DOHH2 (cell line): ENCODE measurements around the gene MTRF1.
"Not testable (repeated sequence)": the region's sequence is repeated elsewhere in the genome, so short reads cannot be mapped to it uniquely, and the experiment has no call there.

Source experiments
- H3F3A ChIP-seq: fragments of 200-600 bp; sonication (generic), shearing (Covaris generic); 2 replicates; pipeline ENCODE4 v1.6.0; 2016; ENCODE audit warnings: antibody characterized with exemption, mild to moderate bottlenecking; ENCODE audit not compliant: control insufficient read depth, insufficient read depth
- H3K27ac ChIP-seq: fragments of 200-600 bp; sonication (generic); 2 replicates; pipeline ENCODE4 v1.5.1; 2014; ENCODE audit warnings: low read depth, mild to moderate bottlenecking, low read length, moderate library complexity
- H3K27me3 ChIP-seq: fragments of 200-600 bp; sonication (generic); 2 replicates; pipeline ENCODE4 v1.6.1; 2014; ENCODE audit warnings: mild to moderate bottlenecking, low read length, mixed read lengths; ENCODE audit not compliant: control insufficient read depth
- H3K36me3 ChIP-seq: fragments of 200-600 bp; sonication (generic); 2 replicates; pipeline ENCODE4 v1.6.1; 2014; ENCODE audit warnings: mild to moderate bottlenecking, low read length, moderate library complexity, mixed read lengths; ENCODE audit not compliant: control insufficient read depth
- H3K4me1 ChIP-seq: fragments of 200-600 bp; sonication (generic); 2 replicates; pipeline ENCODE4 v1.6.1; 2014; ENCODE audit warnings: mild to moderate bottlenecking, low read length, mixed read lengths; ENCODE audit not compliant: control insufficient read depth
- H3K4me2 ChIP-seq: fragments of 200-600 bp; sonication (generic); 2 replicates; pipeline ENCODE4 v1.6.0; 2014; ENCODE audit warnings: mild to moderate bottlenecking, low read length, moderate library complexity
- H3K4me3 ChIP-seq: fragments of 200-600 bp; sonication (generic); 2 replicates; pipeline ENCODE4 v1.5.1; 2014; ENCODE audit warnings: mild to moderate bottlenecking, low read length, mixed read lengths
- H3K79me2 ChIP-seq: fragments of 200-600 bp; sonication (generic); 2 replicates; pipeline ENCODE4 v1.6.1; 2014; ENCODE audit warnings: mild to moderate bottlenecking, low read length, mixed read lengths; ENCODE audit not compliant: control insufficient read depth
- H3K9me2 ChIP-seq: fragments of 200-600 bp; sonication (generic); replicated peaks from 2 replicates; pipeline ENCODE4 v1.6.1; 2014; ENCODE audit warnings: mild to moderate bottlenecking, low read length, mixed read lengths; ENCODE audit not compliant: control insufficient read depth
- H3K9me3 ChIP-seq: fragments of 200-600 bp; sonication (generic); 2 replicates; pipeline ENCODE4 v1.6.1; 2014; ENCODE audit warnings: antibody characterized with exemption, low read length, mixed read lengths; ENCODE audit not compliant: control insufficient read depth, insufficient read depth
- H4K20me1 ChIP-seq: fragments of 200-600 bp; sonication (generic); 2 replicates; pipeline ENCODE4 v1.6.0; 2014; ENCODE audit warnings: low read depth, mild to moderate bottlenecking, antibody characterized with exemption, low read length, moderate library complexity; ENCODE audit not compliant: control insufficient read depth, insufficient read depth
- EZH2phosphoT487 ChIP-seq: fragments of 200-600 bp; sonication (generic); IDR thresholded peaks from 2 replicates; pipeline ENCODE4 v1.6.1; 2017; ENCODE audit warnings: borderline replicate concordance, mild to moderate bottlenecking, antibody characterized with exemption, low read length, moderate library complexity, mixed read lengths
- TF ChIP-seq, protein P1 (sequence below): fragments of 200-600 bp; sonication (generic); IDR thresholded peaks from one replicate; pipeline ENCODE4 v1.5.1; 2014; ENCODE audit warnings: antibody characterized with exemption, mild to moderate bottlenecking, low read depth, low read length; ENCODE audit not compliant: poor library complexity, severe bottlenecking

Gene MTRF1

GRCh38 chr13:41179593-41180250 lies 83.7 kb downstream of the MTRF1 start:
- no peaks in the 10 kb centered on the region for H3K36me3 ChIP-seq
- no peaks in the 10 kb centered on the region for H3K9me2 ChIP-seq
- TF ChIP-seq, protein P1, sequence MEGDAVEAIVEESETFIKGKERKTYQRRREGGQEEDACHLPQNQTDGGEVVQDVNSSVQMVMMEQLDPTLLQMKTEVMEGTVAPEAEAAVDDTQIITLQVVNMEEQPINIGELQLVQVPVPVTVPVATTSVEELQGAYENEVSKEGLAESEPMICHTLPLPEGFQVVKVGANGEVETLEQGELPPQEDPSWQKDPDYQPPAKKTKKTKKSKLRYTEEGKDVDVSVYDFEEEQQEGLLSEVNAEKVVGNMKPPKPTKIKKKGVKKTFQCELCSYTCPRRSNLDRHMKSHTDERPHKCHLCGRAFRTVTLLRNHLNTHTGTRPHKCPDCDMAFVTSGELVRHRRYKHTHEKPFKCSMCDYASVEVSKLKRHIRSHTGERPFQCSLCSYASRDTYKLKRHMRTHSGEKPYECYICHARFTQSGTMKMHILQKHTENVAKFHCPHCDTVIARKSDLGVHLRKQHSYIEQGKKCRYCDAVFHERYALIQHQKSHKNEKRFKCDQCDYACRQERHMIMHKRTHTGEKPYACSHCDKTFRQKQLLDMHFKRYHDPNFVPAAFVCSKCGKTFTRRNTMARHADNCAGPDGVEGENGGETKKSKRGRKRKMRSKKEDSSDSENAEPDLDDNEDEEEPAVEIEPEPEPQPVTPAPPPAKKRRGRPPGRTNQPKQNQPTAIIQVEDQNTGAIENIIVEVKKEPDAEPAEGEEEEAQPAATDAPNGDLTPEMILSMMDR = no peak
- no peak for TF ChIP-seq EZH2phosphoT487
- H3F3A ChIP-seq = no peaks in the 10 kb centered on the region
- no peak overlapping the region for H3K4me3 ChIP-seq
- H3K27me3 ChIP-seq = no peaks in the 10 kb centered on the region
- H3K9me3 ChIP-seq = peaks cover 6% of the 10 kb centered on the region; the same call in 1 of the 2 replicates
- no peaks in the 10 kb centered on the region for H3K79me2 ChIP-seq
- H3K27ac ChIP-seq = no peak overlapping the region
- no peaks in the 10 kb centered on the region for H4K20me1 ChIP-seq
- no peak overlapping the region for H3K4me2 ChIP-seq
- no peaks in the 10 kb centered on the region for H3K4me1 ChIP-seq

DNA sequence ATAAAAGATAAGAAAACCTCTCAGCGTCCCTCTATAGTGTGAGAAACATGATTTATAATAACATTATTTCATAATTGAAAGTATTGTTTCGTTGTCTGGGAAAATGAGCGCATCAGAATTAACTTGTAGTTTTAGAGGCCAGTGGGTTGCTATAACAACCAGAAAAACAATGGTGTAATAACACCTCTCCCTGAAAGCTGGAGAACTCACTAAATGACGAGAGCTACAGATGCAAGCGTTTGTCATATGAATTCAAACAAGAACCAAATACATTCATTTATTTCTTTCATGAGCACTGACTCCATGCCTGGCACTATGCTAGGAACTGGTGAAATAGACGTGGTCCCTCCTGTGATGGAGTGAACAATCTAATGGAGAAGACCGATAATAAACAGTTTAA lies 85.3 kb downstream of the MTRF1 start:
- Histone ChIP-seq H3K4me2 (no peak overlapping the region), H4K20me1 (no peaks in the 10 kb centered on the region), H3K4me1 (no peaks in the 10 kb centered on the region), H3K27ac (no peak overlapping the region), H3K27me3 (no peaks in the 10 kb centered on the region), H3F3A (no peaks in the 10 kb centered on the region), H3K36me3 (no peaks in the 10 kb centered on the region), H3K4me3 (no peak overlapping the region), H3K79me2 (no peaks in the 10 kb centered on the region), H3K9me2 (no peaks in the 10 kb centered on the region), H3K9me3 (peaks cover 7% of the 10 kb centered on the region; the same call in 1 of the 2 replicates)
- TF ChIP-seq, protein P1 = no peak
- TF ChIP-seq EZH2phosphoT487 = no peak

DNA sequence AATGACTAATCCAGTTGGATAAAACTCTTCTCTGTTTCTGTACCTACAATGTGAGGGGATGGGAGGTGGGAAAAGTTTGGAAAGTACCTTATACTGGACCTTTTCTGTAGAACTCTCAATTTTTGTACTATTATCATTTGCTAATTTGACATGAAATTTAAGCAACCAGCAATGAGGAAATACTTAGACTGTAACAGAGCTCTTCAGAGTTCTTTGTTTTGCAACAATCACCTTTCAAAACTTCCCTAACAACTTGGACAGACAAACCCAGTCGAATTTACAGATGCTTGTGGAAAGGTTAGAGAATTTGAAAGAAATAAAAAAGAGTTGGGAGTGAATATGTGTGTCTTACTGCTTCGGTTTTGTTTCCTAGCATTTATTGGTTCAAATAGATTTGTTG lies 85.8 kb downstream of the MTRF1 start:
- H3K27me3 ChIP-seq = no peaks in the 10 kb centered on the region
- TF ChIP-seq, protein P1 = no peak
- no peak for TF ChIP-seq EZH2phosphoT487
- H3K27ac ChIP-seq = no peak overlapping the region
- H3K36me3 ChIP-seq = no peaks in the 10 kb centered on the region
- H3K79me2 ChIP-seq = no peaks in the 10 kb centered on the region
- H3K4me1 ChIP-seq = no peaks in the 10 kb centered on the region
- H3F3A ChIP-seq = no peaks in the 10 kb centered on the region
- H3K9me2 ChIP-seq = no peaks in the 10 kb centered on the region
- no peak overlapping the region for H3K4me3 ChIP-seq
- no peaks in the 10 kb centered on the region for H4K20me1 ChIP-seq
- H3K4me2 ChIP-seq = no peak overlapping the region
- peaks cover 7% of the 10 kb centered on the region; the same call in 1 of the 2 replicates for H3K9me3 ChIP-seq

DNA sequence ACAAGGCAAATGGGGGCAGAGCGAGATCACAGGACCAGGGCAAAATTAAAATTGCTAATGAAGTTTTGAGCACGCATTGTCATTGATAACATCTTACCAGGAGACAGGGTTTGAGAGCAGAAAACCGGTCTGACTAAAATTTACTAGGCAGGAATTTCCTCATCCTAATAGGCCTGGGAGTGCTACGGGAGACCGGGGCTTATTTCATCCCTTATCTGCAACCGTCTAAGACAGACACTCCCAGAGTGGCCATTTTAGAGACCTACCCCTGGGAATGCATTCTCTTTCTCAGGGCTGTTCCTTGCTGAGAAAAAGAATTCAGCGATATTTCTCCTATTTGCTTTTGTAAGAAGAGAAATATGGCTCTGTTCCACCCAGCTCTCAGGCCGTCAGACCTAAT lies 87.8 kb downstream of the MTRF1 start:
- not testable (repeated sequence) for H4K20me1 ChIP-seq, H3F3A ChIP-seq, H3K36me3 ChIP-seq, H3K9me3 ChIP-seq, H3K27ac ChIP-seq, H3K4me3 ChIP-seq, H3K9me2 ChIP-seq, H3K4me2 ChIP-seq, H3K27me3 ChIP-seq, H3K4me1 ChIP-seq, H3K79me2 ChIP-seq
